B cell (primary cell): Measurements from ENCODE around the gene PPP1R8.

Experiments
- CTCF ChIP-seq: fragments of 200-600 bp; IDR thresholded peaks from one replicate; pipeline ENCODE4 v1.8.0; 2022; ENCODE audit warnings: antibody characterized with exemption, mild to moderate bottlenecking
- EZH2 ChIP-seq: IDR thresholded peaks from 2 replicates; pipeline ENCODE4 v1.6.1; 2012; ENCODE audit warnings: borderline replicate concordance, low read depth, mild to moderate bottlenecking, moderate library complexity, low read length; ENCODE audit not compliant: insufficient read depth, poor library complexity, severe bottlenecking

- TF ChIP-seq CTCF: no peak
- TF ChIP-seq EZH2: no peak
Measured at GRCh38 chr1:27882543-27882903, 51.9 kb downstream of the PPP1R8 start.
